Esophagus squamous epithelium (tissue), 4 donors: ENCODE results near the gene ARRB1.

ENCODE experiments used
- POLR2A ChIP-seq, 4 donors: fragments of 450-650 bp; IDR thresholded peaks; one replicate each; pipeline ENCODE4 v1.6.1; 2017; ENCODE audit warnings: antibody characterized with exemption in 4 of 4, mild to moderate bottlenecking in 4 of 4, moderate library complexity in 3 of 4
- TF ChIP-seq, protein P1 (sequence below), 6 experiments: fragments of 450-650 bp in 4 of 6; fragments of 200-600 bp in 2 of 6; sonication (generic) in 2 of 6; IDR thresholded peaks; one replicate each; pipeline ENCODE4 v1.5.1; 2016 to 2019; ENCODE audit warnings: antibody characterized with exemption in 6 of 6, mild to moderate bottlenecking in 4 of 6, moderate library complexity in 4 of 6

DNA sequence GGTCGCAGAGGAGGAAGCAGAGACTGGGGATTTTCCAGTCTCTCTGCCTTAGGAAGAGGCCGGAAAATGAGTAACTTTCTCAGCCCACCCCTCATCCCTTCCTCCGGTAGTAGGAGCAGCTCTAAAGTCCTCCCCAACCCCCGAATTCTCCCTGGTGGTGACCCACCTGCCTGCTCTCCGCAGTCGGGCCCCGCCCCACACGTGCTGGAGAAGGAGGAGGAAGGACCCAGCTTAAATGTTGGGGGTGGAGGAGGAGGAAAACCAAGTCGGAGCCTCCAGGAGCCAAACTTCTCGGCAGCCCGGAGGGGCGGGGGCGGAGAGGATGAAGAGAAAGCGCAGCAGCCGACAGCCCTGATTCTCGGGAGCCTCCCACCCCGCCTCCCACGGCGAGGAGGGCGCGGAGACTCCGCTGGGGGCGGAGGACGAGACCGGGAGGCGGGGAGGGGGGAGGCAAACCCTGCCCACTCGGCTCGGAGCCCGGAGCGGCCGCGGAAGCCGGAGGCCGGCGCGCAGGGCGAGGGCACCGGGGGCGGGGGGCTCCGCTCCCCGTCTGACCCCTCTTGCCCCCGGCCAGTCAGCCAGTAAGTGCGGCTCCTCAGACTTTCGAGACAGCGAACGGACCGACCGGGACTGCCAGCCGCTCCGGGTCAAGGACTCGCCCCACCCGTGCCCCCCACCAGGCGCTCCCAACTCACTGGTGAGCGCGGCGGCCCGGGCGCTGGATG lies 111.0 kb downstream of the ARRB1 start, which contains the start of gene TPBGL:
- TF ChIP-seq, protein P1, sequence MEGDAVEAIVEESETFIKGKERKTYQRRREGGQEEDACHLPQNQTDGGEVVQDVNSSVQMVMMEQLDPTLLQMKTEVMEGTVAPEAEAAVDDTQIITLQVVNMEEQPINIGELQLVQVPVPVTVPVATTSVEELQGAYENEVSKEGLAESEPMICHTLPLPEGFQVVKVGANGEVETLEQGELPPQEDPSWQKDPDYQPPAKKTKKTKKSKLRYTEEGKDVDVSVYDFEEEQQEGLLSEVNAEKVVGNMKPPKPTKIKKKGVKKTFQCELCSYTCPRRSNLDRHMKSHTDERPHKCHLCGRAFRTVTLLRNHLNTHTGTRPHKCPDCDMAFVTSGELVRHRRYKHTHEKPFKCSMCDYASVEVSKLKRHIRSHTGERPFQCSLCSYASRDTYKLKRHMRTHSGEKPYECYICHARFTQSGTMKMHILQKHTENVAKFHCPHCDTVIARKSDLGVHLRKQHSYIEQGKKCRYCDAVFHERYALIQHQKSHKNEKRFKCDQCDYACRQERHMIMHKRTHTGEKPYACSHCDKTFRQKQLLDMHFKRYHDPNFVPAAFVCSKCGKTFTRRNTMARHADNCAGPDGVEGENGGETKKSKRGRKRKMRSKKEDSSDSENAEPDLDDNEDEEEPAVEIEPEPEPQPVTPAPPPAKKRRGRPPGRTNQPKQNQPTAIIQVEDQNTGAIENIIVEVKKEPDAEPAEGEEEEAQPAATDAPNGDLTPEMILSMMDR (IDR thresholded peaks at IDR 0.05), result no peak
- TF ChIP-seq POLR2A (IDR thresholded peaks at IDR 0.05), result no peak
